ENCODE data around the gene HNRNPU. TPM values are rescaled to one million over a fixed set of nuclear protein-coding genes. Genes with fewer than 3 reads are reported as not detected.
"Not testable (repeated sequence)": the region's sequence is repeated elsewhere in the genome, so short reads cannot be mapped to it uniquely, and the experiment has no call there.

HNRNPU gene
- total RNA-seq, 1 donor from 2014 or later: 342 TPM

GRCh38 chr1:244834543-244835275, 29.6 kb downstream of the HNRNPU start:
- peaks cover 0 to under 1% (median 0%) of the 10 kb centered on the region in 3 donors for H3K36me3 ChIP-seq (ENCODE audit: control insufficient read depth in 3 of 3, insufficient read depth in 3 of 3, low read length in 3 of 3)
- H3K27me3 ChIP-seq (ENCODE audit: control insufficient read depth in 3 of 3, insufficient read depth in 3 of 3, low read length in 3 of 3): no peaks in the 10 kb centered on the region
- peak overlapping the region; percentile 78 to 89 (median 88) for H3K4me3 ChIP-seq (ENCODE audit: low read length in 3 of 3)
- H3K4me1 ChIP-seq (ENCODE audit: control insufficient read depth in 3 of 3, insufficient read depth in 3 of 3, low read length in 3 of 3): peaks cover 3 to 29% (median 21%) of the 10 kb centered on the region in 3 donors
- peak overlapping the region; percentile 97 for H3K27ac ChIP-seq (ENCODE audit: low read depth, low read length)
- H3K9ac ChIP-seq (ENCODE audit: low read depth in 1 of 3, low read length in 3 of 3): peak overlapping the region; percentile 80 to 98 (median 94)
- H3K9me3 ChIP-seq (ENCODE audit: control insufficient read depth in 3 of 3, low read length in 3 of 3): no peaks in the 10 kb centered on the region

- H3K9me3 ChIP-seq (ENCODE audit: control insufficient read depth in 3 of 3, low read length in 3 of 3): no peaks in the 10 kb centered on the region
- H3K4me3 ChIP-seq (ENCODE audit: low read length in 3 of 3): peak overlapping the region; percentile 78 to 89 (median 88)
- H3K4me1 ChIP-seq (ENCODE audit: control insufficient read depth in 3 of 3, insufficient read depth in 3 of 3, low read length in 3 of 3): peaks cover 3 to 29% (median 18%) of the 10 kb centered on the region in 3 donors
- H3K36me3 ChIP-seq (ENCODE audit: control insufficient read depth in 3 of 3, insufficient read depth in 3 of 3, low read length in 3 of 3): peaks cover 3 to 4% (median 3%) of the 10 kb centered on the region in 3 donors
- H3K9ac ChIP-seq (ENCODE audit: low read depth in 1 of 3, low read length in 3 of 3): peak overlapping the region; percentile 80 to 98 (median 94)
- no peaks in the 10 kb centered on the region for H3K27me3 ChIP-seq (ENCODE audit: control insufficient read depth in 3 of 3, insufficient read depth in 3 of 3, low read length in 3 of 3)
- H3K27ac ChIP-seq (ENCODE audit: low read depth, low read length): peak overlapping the region; percentile 97
Measured at GRCh38 chr1:244833734-244834542, 30.4 kb downstream of the HNRNPU start.

DNA sequence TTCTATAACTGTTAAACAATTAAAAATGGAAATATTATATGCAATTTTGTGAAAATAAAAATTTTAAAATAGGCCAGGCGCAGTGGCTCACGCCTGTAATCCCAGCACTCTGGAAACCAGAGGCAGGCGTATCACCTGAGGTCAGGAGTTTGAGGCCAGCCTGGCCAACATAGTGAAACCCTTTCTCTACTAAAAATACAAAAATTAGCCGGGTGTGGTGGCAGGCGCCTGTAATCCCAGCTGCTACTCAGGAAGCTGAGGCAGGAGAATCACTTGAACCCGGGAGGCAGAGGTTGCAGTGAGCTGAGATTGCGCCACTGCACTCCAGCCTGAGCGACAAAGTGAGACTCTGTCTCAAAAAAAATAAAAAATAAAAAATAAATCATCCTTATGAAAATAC, 31.1 kb downstream of the HNRNPU start:
- H3K9me3 ChIP-seq (ENCODE audit: control insufficient read depth in 3 of 3, low read length in 3 of 3); H3K36me3 ChIP-seq (ENCODE audit: control insufficient read depth in 3 of 3, insufficient read depth in 3 of 3, low read length in 3 of 3); H3K27me3 ChIP-seq (ENCODE audit: control insufficient read depth in 3 of 3, insufficient read depth in 3 of 3, low read length in 3 of 3): not testable (repeated sequence)
- Histone ChIP-seq H3K27ac (ENCODE audit: low read depth, low read length) (peak overlapping the region; percentile 97), H3K4me3 (ENCODE audit: low read length in 3 of 3) (peak overlapping the region in 1 of 3 donors; percentile 89), H3K9ac (ENCODE audit: low read depth in 1 of 3, low read length in 3 of 3) (peak overlapping the region in 2 of 3 donors; percentile 80 to 98), H3K4me1 (ENCODE audit: control insufficient read depth in 3 of 3, insufficient read depth in 3 of 3, low read length in 3 of 3) (peaks cover 3 to 26% (median 17%) of the 10 kb centered on the region in 3 donors)

GRCh38 chr1:244830639-244831038, 33.7 kb downstream of the HNRNPU start:
- H3K9me3 ChIP-seq (ENCODE audit: control insufficient read depth in 3 of 3, low read length in 3 of 3): no peaks in the 10 kb centered on the region
- H3K4me1 ChIP-seq (ENCODE audit: control insufficient read depth in 3 of 3, insufficient read depth in 3 of 3, low read length in 3 of 3): peaks cover 0 to 4% (median 2%) of the 10 kb centered on the region in 3 donors
- H3K36me3 ChIP-seq (ENCODE audit: control insufficient read depth in 3 of 3, insufficient read depth in 3 of 3, low read length in 3 of 3): peaks cover 3 to 4% (median 3%) of the 10 kb centered on the region in 3 donors
- H3K27ac ChIP-seq (ENCODE audit: low read depth, low read length): no peak overlapping the region
- no peak overlapping the region for H3K9ac ChIP-seq (ENCODE audit: low read depth in 1 of 3, low read length in 3 of 3)
- H3K27me3 ChIP-seq (ENCODE audit: control insufficient read depth in 3 of 3, insufficient read depth in 3 of 3, low read length in 3 of 3): no peaks in the 10 kb centered on the region
- H3K4me3 ChIP-seq (ENCODE audit: low read length in 3 of 3): no peak overlapping the region

- Histone ChIP-seq H3K4me3 (ENCODE audit: low read length in 3 of 3) (no peak overlapping the region), H3K27me3 (ENCODE audit: control insufficient read depth in 3 of 3, insufficient read depth in 3 of 3, low read length in 3 of 3) (no peaks in the 10 kb centered on the region), H3K27ac (ENCODE audit: low read depth, low read length) (no peak overlapping the region), H3K36me3 (ENCODE audit: control insufficient read depth in 3 of 3, insufficient read depth in 3 of 3, low read length in 3 of 3) (peaks cover 3 to 4% (median 3%) of the 10 kb centered on the region in 3 donors), H3K4me1 (ENCODE audit: control insufficient read depth in 3 of 3, insufficient read depth in 3 of 3, low read length in 3 of 3) (no peaks in the 10 kb centered on the region), H3K9ac (ENCODE audit: low read depth in 1 of 3, low read length in 3 of 3) (no peak overlapping the region), H3K9me3 (ENCODE audit: control insufficient read depth in 3 of 3, low read length in 3 of 3) (no peaks in the 10 kb centered on the region)
Measured at GRCh38 chr1:244826712-244827111, 37.6 kb downstream of the HNRNPU start.

DNA sequence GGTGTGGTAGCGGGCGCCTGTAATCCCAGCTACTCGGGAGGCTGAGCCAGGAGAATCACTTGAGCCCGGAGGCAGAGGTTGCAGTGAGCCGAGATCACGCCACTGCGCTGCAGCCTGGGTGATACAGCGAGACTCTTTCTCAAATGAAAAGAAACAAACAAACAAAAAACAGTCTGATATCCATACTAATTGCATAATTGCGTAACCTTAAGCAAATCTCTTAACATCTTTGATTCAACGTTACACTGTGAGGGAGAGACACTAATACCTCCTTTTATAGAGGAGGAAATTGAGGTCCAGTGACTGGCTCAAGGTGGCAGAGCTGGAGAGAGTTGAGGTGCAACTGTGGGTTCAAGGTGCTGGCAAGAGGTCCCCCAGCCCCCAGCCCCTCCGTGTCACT, 41.5 kb downstream of the HNRNPU start:
- no peak overlapping the region for H3K27ac ChIP-seq (ENCODE audit: low read depth, low read length)
- H3K4me3 ChIP-seq (ENCODE audit: low read length in 3 of 3): no peak overlapping the region
- H3K27me3 ChIP-seq (ENCODE audit: control insufficient read depth in 3 of 3, insufficient read depth in 3 of 3, low read length in 3 of 3): no peaks in the 10 kb centered on the region
- H3K4me1 ChIP-seq (ENCODE audit: control insufficient read depth in 3 of 3, insufficient read depth in 3 of 3, low read length in 3 of 3): no peaks in the 10 kb centered on the region
- H3K9ac ChIP-seq (ENCODE audit: low read depth in 1 of 3, low read length in 3 of 3): no peak overlapping the region
- no peaks in the 10 kb centered on the region for H3K36me3 ChIP-seq (ENCODE audit: control insufficient read depth in 3 of 3, insufficient read depth in 3 of 3, low read length in 3 of 3)
- H3K9me3 ChIP-seq (ENCODE audit: control insufficient read depth in 3 of 3, low read length in 3 of 3): no peaks in the 10 kb centered on the region

DNA sequence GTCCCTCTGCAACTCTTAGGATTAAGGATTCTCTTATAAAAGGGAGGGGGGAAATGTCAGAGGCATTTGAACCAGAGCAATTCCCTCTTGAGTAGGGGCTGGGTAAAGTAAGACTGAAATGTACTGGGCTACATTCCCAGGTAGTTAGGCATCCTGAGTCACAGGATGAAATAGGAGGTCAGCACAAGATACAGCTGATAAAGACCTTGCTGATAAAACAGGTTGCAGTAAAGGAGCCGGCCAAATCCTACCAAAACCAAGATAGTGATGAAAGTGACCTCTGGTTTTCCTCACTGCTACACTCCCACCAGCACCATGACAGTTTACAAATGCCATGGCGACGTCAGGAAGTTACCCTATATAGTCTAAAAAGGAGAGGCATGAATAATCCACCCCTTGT, 43.2 kb downstream of the HNRNPU start:
- Histone ChIP-seq H3K9me3 (ENCODE audit: control insufficient read depth in 3 of 3, low read length in 3 of 3) (no peaks in the 10 kb centered on the region), H3K36me3 (ENCODE audit: control insufficient read depth in 3 of 3, insufficient read depth in 3 of 3, low read length in 3 of 3) (no peaks in the 10 kb centered on the region), H3K4me1 (ENCODE audit: control insufficient read depth in 3 of 3, insufficient read depth in 3 of 3, low read length in 3 of 3) (no peaks in the 10 kb centered on the region), H3K9ac (ENCODE audit: low read depth in 1 of 3, low read length in 3 of 3) (peak overlapping the region in 1 of 3 donors; percentile 20), H3K4me3 (ENCODE audit: low read length in 3 of 3) (no peak overlapping the region), H3K27me3 (ENCODE audit: control insufficient read depth in 3 of 3, insufficient read depth in 3 of 3, low read length in 3 of 3) (no peaks in the 10 kb centered on the region), H3K27ac (ENCODE audit: low read depth, low read length) (no peak overlapping the region)

DNA sequence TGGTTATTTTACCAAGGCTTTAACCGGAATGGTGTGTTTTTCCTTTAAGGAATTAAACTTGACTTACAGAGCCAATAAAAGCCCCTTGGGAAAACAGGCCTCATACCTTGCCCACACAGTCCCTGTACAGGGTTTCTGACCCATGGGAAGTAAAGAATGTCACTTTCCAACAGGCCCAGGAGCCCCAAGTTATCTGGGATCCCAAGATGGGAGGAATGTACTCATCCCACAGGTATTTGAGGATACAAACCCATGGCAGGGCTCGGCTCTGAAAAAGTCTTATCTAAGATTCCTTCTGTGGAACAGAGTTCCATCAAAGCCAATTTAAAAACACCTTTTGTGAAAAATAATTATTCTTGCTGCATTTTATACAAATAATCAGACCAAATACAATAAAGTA, 44.2 kb downstream of the HNRNPU start:
- no peaks in the 10 kb centered on the region for H3K4me1 ChIP-seq (ENCODE audit: control insufficient read depth in 3 of 3, insufficient read depth in 3 of 3, low read length in 3 of 3)
- no peaks in the 10 kb centered on the region for H3K36me3 ChIP-seq (ENCODE audit: control insufficient read depth in 3 of 3, insufficient read depth in 3 of 3, low read length in 3 of 3)
- no peak overlapping the region for H3K27ac ChIP-seq (ENCODE audit: low read depth, low read length)
- H3K27me3 ChIP-seq (ENCODE audit: control insufficient read depth in 3 of 3, insufficient read depth in 3 of 3, low read length in 3 of 3): no peaks in the 10 kb centered on the region
- no peak overlapping the region for H3K4me3 ChIP-seq (ENCODE audit: low read length in 3 of 3)
- H3K9me3 ChIP-seq (ENCODE audit: control insufficient read depth in 3 of 3, low read length in 3 of 3): no peaks in the 10 kb centered on the region
- H3K9ac ChIP-seq (ENCODE audit: low read depth in 1 of 3, low read length in 3 of 3): no peak overlapping the region

- H3K9me3 ChIP-seq (ENCODE audit: control insufficient read depth in 3 of 3, low read length in 3 of 3): no peaks in the 10 kb centered on the region
- H3K4me1 ChIP-seq (ENCODE audit: control insufficient read depth in 3 of 3, insufficient read depth in 3 of 3, low read length in 3 of 3): no peaks in the 10 kb centered on the region
- peaks cover 0 to 3% (median 0%) of the 10 kb centered on the region in 3 donors for H3K27me3 ChIP-seq (ENCODE audit: control insufficient read depth in 3 of 3, insufficient read depth in 3 of 3, low read length in 3 of 3)
- H3K36me3 ChIP-seq (ENCODE audit: control insufficient read depth in 3 of 3, insufficient read depth in 3 of 3, low read length in 3 of 3): no peaks in the 10 kb centered on the region
- H3K9ac ChIP-seq (ENCODE audit: low read depth in 1 of 3, low read length in 3 of 3): no peak overlapping the region
- H3K4me3 ChIP-seq (ENCODE audit: low read length in 3 of 3): no peak overlapping the region
- H3K27ac ChIP-seq (ENCODE audit: low read depth, low read length): no peak overlapping the region
Measured at GRCh38 chr1:244817415-244817894, 46.9 kb downstream of the HNRNPU start.
